Small intestine (tissue), 16 donors: Measurements from ENCODE around the gene PLTP. TPM values are rescaled to one million over a fixed set of nuclear protein-coding genes. Genes with fewer than 3 reads are reported as not detected.
"Not testable (repeated sequence)": the region's sequence is repeated elsewhere in the genome, so short reads cannot be mapped to it uniquely, and the experiment has no call there.

ENCODE experiments used
- DNase-seq, 2 donors: peaks; one replicate each; pipeline versions ENCODE4 v3.0.0 to v3.0.0-alpha.2; 2013
- FAIRE-seq: peaks from 2 replicates; lab custom pipeline; 2012; peaks lifted over from hg19 to GRCh38; lab: Jason Lieb, UNC
- H3K27ac ChIP-seq, 3 donors: one replicate each; pipeline ENCODE4 v1.5.1; 2013; ENCODE audit warnings: low read length in 2 of 3, mild to moderate bottlenecking in 2 of 3, control low read depth in 1 of 3, inconsistent platforms in 1 of 3, low read depth in 1 of 3, moderate library complexity in 1 of 3
- H3K27me3 ChIP-seq, 3 donors: one replicate each; pipeline ENCODE4 v1.6.1; 2013; ENCODE audit warnings: low read length in 3 of 3, inconsistent platforms in 1 of 3; ENCODE audit not compliant: control insufficient read depth in 3 of 3, insufficient read depth in 3 of 3
- H3K36me3 ChIP-seq, 3 donors: one replicate each; pipeline ENCODE4 v1.6.1; 2013; ENCODE audit warnings: low read length in 3 of 3, inconsistent platforms in 1 of 3, low read depth in 1 of 3, mild to moderate bottlenecking in 1 of 3, moderate library complexity in 1 of 3; ENCODE audit not compliant: control insufficient read depth in 3 of 3, insufficient read depth in 2 of 3
- H3K4me1 ChIP-seq, 3 donors: one replicate each; pipeline ENCODE4 v1.6.1; 2013; ENCODE audit warnings: low read length in 2 of 3, inconsistent platforms in 1 of 3, low read depth in 1 of 3, mild to moderate bottlenecking in 1 of 3, moderate library complexity in 1 of 3; ENCODE audit not compliant: control insufficient read depth in 3 of 3, insufficient read depth in 2 of 3
- H3K4me3 ChIP-seq, 3 donors: one replicate each; pipeline ENCODE4 v1.5.1; 2013; ENCODE audit warnings: low read length in 3 of 3, control low read depth in 1 of 3, inconsistent platforms in 1 of 3, low read depth in 1 of 3, mild to moderate bottlenecking in 1 of 3, moderate library complexity in 1 of 3
- H3K9me3 ChIP-seq, 2 donors: one replicate each; pipeline ENCODE4 v1.6.1; 2013; ENCODE audit warnings: low read depth in 1 of 2, low read length in 1 of 2; ENCODE audit not compliant: control insufficient read depth in 2 of 2, insufficient read depth in 1 of 2
- WGBS, 3 donors: extraction: QIAGEN DNeasy Blood & Tissue Kit; methylation state at CpG; one replicate each; pipeline ENCODE4 v1.1.7; 2013; 5-methylcytosine and 5-hydroxymethylcytosine counted together
- long read RNA-seq, 10 donors: transcript quantifications; one replicate each; lab custom pipeline, GENCODE V29; 2026
- polyA plus RNA-seq, 4 donors: library from polyadenylated mRNA; stranded (reverse) in 3 of 4; unstranded in 1 of 4; fragments of 200-250 nt in 3 of 4; fragments of 120-200 nt in 1 of 4; gene quantifications; one replicate each; pipeline versions ENCODE4 v1.2.1 to v1.2.3, GENCODE V29; 2013
- donor health status: healthy with polysubstance abuse.
- donor health status: control.
- donor health status: control.
- donor health status: Bipolar disorder and iron deficiency.
- donor health status: healthy.

Gene PLTP
- polyA plus RNA-seq = 10 to 100 TPM in 3 of 4 donors, 1 to 10 TPM in 1; 2.0 to 67.4 (median 17.1) TPM
- long read RNA-seq, donor 1, transcript PLTP-203 (16 exons, 1,743 nt) = major isoform, 5 of 5 reads
- long read RNA-seq, donor 1, partial matches to known transcripts = 0 of 5 reads
- long read RNA-seq, donor 1, other reads (novel, unspliced or antisense) = 0 of 5 reads
- long read RNA-seq, donor 2, transcript PLTP-203 (16 exons, 1,743 nt) = major isoform, 7 of 8 reads
- long read RNA-seq, donor 2, partial matches to known transcripts = 0 of 8 reads
- long read RNA-seq, donor 2, other reads (novel, unspliced or antisense) = 0 of 8 reads
- long read RNA-seq, donor 3, partial matches to known transcripts = 0 of 2 reads
- long read RNA-seq, donor 3, other reads (novel, unspliced or antisense) = 0 of 2 reads
- long read RNA-seq, donor 4 = 0 reads
- long read RNA-seq, donor 5, partial matches to known transcripts = 0 of 1 reads
- long read RNA-seq, donor 5, other reads (novel, unspliced or antisense) = 0 of 1 reads
- long read RNA-seq, donor 6, transcript PLTP-203 (16 exons, 1,743 nt) = major isoform, 7 of 8 reads
- long read RNA-seq, donor 6, partial matches to known transcripts = 0 of 8 reads
- long read RNA-seq, donor 6, other reads (novel, unspliced or antisense) = 0 of 8 reads
- long read RNA-seq, donor 7, transcript PLTP-203 (16 exons, 1,743 nt) = major isoform, 19 of 19 reads
- long read RNA-seq, donor 7, partial matches to known transcripts = 0 of 19 reads
- long read RNA-seq, donor 7, other reads (novel, unspliced or antisense) = 0 of 19 reads
- long read RNA-seq, donor 8, partial matches to known transcripts = 0 of 4 reads
- long read RNA-seq, donor 8, other reads (novel, unspliced or antisense) = 0 of 4 reads
- long read RNA-seq, donor 9 = 0 reads
- long read RNA-seq, donor 10, transcript PLTP-203 (16 exons, 1,743 nt) = major isoform, 9 of 11 reads
- long read RNA-seq, donor 10, partial matches to known transcripts = 0 of 11 reads
- long read RNA-seq, donor 10, other reads (novel, unspliced or antisense) = 0 of 11 reads

GRCh38 chr20:45911486-45912343 is at the start of gene PLTP:
Gene PLTP (minus strand): TSS chr20:45912155. CDS start chr20:45911452, 703 bp downstream.
- FAIRE-seq (no peak), DNase-seq (peak in 1 of 2 donors; percentile 66)
- H3K9me3 ChIP-seq = no peaks in the 10 kb centered on the region
- peak within 1 kb of the TSS in 2 of 3 donors; percentile 64 to 84 for H3K27ac ChIP-seq
- WGBS, 3 donors = 1 to 4% (median 2%) methylated on average over 40 to 58 of the region's 58 CpGs
- H3K36me3 ChIP-seq = peaks cover 0 to 8% (median 0%) of the 10 kb centered on the region in 3 donors
- peaks cover 0 to 25% (median 4%) of the 10 kb centered on the region in 3 donors for H3K4me1 ChIP-seq
- H3K27me3 ChIP-seq = no peaks in the 10 kb centered on the region
- peak within 1 kb of the TSS; percentile 18 to 57 (median 46) for H3K4me3 ChIP-seq

- Histone ChIP-seq H3K36me3 (peaks cover 35 to 78% (median 47%) of the 10 kb centered on the region in 3 donors), H3K27me3 (no peaks in the 10 kb centered on the region), H3K4me3 (no peak overlapping the region), H3K4me1 (no peaks in the 10 kb centered on the region), H3K9me3 (peaks cover 0 to 3% of the 10 kb centered on the region in 2 donors), H3K27ac (no peak overlapping the region)
- DNase-seq (no peak), FAIRE-seq (no peak)
- 94 to 97% (median 96%) methylated on average over 14 of the region's 14 CpGs for WGBS, 3 donors
Measured at GRCh38 chr20:45959956-45960630, 48.1 kb upstream of the PLTP start.

- peaks cover 0 to 3% of the 10 kb centered on the region in 2 donors for H3K9me3 ChIP-seq
- no peak for DNase-seq
- H3K27me3 ChIP-seq = no peaks in the 10 kb centered on the region
- FAIRE-seq = no peak
- no peak overlapping the region for H3K4me3 ChIP-seq
- 93 to 95% (median 93%) methylated on average over 16 of the region's 16 CpGs for WGBS, 3 donors
- no peaks in the 10 kb centered on the region for H3K4me1 ChIP-seq
- H3K27ac ChIP-seq = no peak overlapping the region
- H3K36me3 ChIP-seq = peaks cover 33 to 72% (median 47%) of the 10 kb centered on the region in 3 donors
Measured at GRCh38 chr20:45959126-45959525, 47.2 kb upstream of the PLTP start.

GRCh38 chr20:45958593-45958992 is 46.6 kb upstream of the PLTP start:
- peaks cover 31 to 72% (median 47%) of the 10 kb centered on the region in 3 donors for H3K36me3 ChIP-seq
- DNase-seq = no peak
- H3K27me3 ChIP-seq = no peaks in the 10 kb centered on the region
- FAIRE-seq = no peak
- H3K27ac ChIP-seq = no peak overlapping the region
- no peak overlapping the region for H3K4me3 ChIP-seq
- H3K4me1 ChIP-seq = no peaks in the 10 kb centered on the region
- 95 to 98% (median 98%) methylated on average over 4 of the region's 4 CpGs for WGBS, 3 donors
- H3K9me3 ChIP-seq = peaks cover 0 to 3% of the 10 kb centered on the region in 2 donors

GRCh38 chr20:45957021-45957941 is 45.3 kb upstream of the PLTP start:
- peaks cover 27 to 75% (median 46%) of the 10 kb centered on the region in 3 donors for H3K36me3 ChIP-seq
- no peak for FAIRE-seq
- 86 to 89% (median 88%) methylated on average over 19 of the region's 19 CpGs for WGBS, 3 donors
- H3K27me3 ChIP-seq = no peaks in the 10 kb centered on the region
- peaks cover 0 to 3% of the 10 kb centered on the region in 2 donors for H3K9me3 ChIP-seq
- no peak overlapping the region for H3K4me3 ChIP-seq
- H3K27ac ChIP-seq = no peak overlapping the region
- no peak for DNase-seq
- H3K4me1 ChIP-seq = no peaks in the 10 kb centered on the region

- H3K4me1 ChIP-seq, H3K27me3 ChIP-seq, H3K4me3 ChIP-seq, H3K9me3 ChIP-seq, FAIRE-seq, H3K27ac ChIP-seq, DNase-seq: not testable (repeated sequence)
- peaks cover 32 to 75% (median 45%) of the 10 kb centered on the region in 3 donors for H3K36me3 ChIP-seq
- 89 to 96% (median 92%) methylated on average over 10 of the region's 10 CpGs for WGBS, 3 donors
Measured at GRCh38 chr20:45956326-45956725, 44.4 kb upstream of the PLTP start.

- H3K36me3 ChIP-seq = peaks cover 23 to 72% (median 26%) of the 10 kb centered on the region in 3 donors
- no peak for FAIRE-seq
- no peak overlapping the region for H3K4me3 ChIP-seq
- 91 to 93% (median 93%) methylated on average over 9 of the region's 9 CpGs for WGBS, 3 donors
- H3K27me3 ChIP-seq = no peaks in the 10 kb centered on the region
- no peak overlapping the region for H3K27ac ChIP-seq
- DNase-seq = no peak
- H3K4me1 ChIP-seq = no peaks in the 10 kb centered on the region
- peaks cover 0 to 1% of the 10 kb centered on the region in 2 donors for H3K9me3 ChIP-seq
Measured at GRCh38 chr20:45953672-45954071, 41.7 kb upstream of the PLTP start.
